HG02642 (cell line): ENCODE data around the gene GRIN2D.

Experiments used
- ATAC-seq: cut with Tn5 transposase; IDR thresholded peaks from one replicate; pipeline ENCODE4 v1.9.1; 2021; ENCODE audit warnings: mild to moderate bottlenecking; ENCODE audit not compliant: unreplicated experiment, poor library complexity

The GRIN2D gene

GRCh38 chr19:48393559-48394330 is at the start of gene GRIN2D:
GRIN2D (plus strand) TSS chr19:48393668; CDS start chr19:48398393, 4,725 bp downstream.
- no peak for ATAC-seq

- ATAC-seq: no peak
Measured at GRCh38 chr19:48344892-48345291, 48.6 kb upstream of the GRIN2D start.

GRCh38 chr19:48346191-48346590 is 47.3 kb upstream of the GRIN2D start:
- ATAC-seq: no peak

- ATAC-seq: no peak
Measured at GRCh38 chr19:48348045-48348444, 45.4 kb upstream of the GRIN2D start.

- ATAC-seq: no peak
Measured at GRCh38 chr19:48348737-48349136, 44.7 kb upstream of the GRIN2D start.

GRCh38 chr19:48350856-48351255 is 42.6 kb upstream of the GRIN2D start:
- ATAC-seq: no peak

GRCh38 chr19:48351341-48351752 is 42.1 kb upstream of the GRIN2D start:
- ATAC-seq: no peak

GRCh38 chr19:48353677-48354076 is 39.8 kb upstream of the GRIN2D start:
- no peak for ATAC-seq

- ATAC-seq: no peak
Measured at GRCh38 chr19:48354332-48354992, 39.0 kb upstream of the GRIN2D start.

- no peak for ATAC-seq
Measured at GRCh38 chr19:48355365-48355954, 38.0 kb upstream of the GRIN2D start.

- ATAC-seq: no peak
Measured at GRCh38 chr19:48359123-48359522, 34.3 kb upstream of the GRIN2D start.

GRCh38 chr19:48361912-48362311 is 31.6 kb upstream of the GRIN2D start:
- no peak for ATAC-seq

GRCh38 chr19:48362716-48363499 is 30.6 kb upstream of the GRIN2D start:
- ATAC-seq: peak; percentile 51

GRCh38 chr19:48363500-48363809 is 30.0 kb upstream of the GRIN2D start:
- peak; percentile 12 for ATAC-seq

- ATAC-seq: peak; percentile 87
Measured at GRCh38 chr19:48363810-48364597, 29.5 kb upstream of the GRIN2D start, which contains the start of the genes SYNGR4 and TMEM143. SYNGR4 (plus strand) TSS chr19:48364367; CDS start chr19:48365843, 1,476 bp downstream. TMEM143 (minus strand) TSS chr19:48363940; CDS start chr19:48363920, 20 bp downstream.

GRCh38 chr19:48364598-48365348 is 28.7 kb upstream of the GRIN2D start:
- no peak for ATAC-seq

GRCh38 chr19:48365602-48366001 is 27.9 kb upstream of the GRIN2D start:
- ATAC-seq: no peak

GRCh38 chr19:48367855-48368254 is 25.6 kb upstream of the GRIN2D start:
- ATAC-seq: no peak

- ATAC-seq: no peak
Measured at GRCh38 chr19:48368936-48369335, 24.5 kb upstream of the GRIN2D start.
